HL-60 (cell line): ENCODE measurements around the gene AKT3.

Experiments
- DNase-seq, 2 experiments: peaks; one replicate each; pipeline ENCODE4 v3.0.0-alpha.2; 2010 to 2020; ENCODE audit warnings: low read depth in 1 of 2, low spot score in 1 of 2
- H3K27ac ChIP-seq: fragments of 250-450 bp; sonication (Bioruptor Pico); replicated peaks from 2 replicates; pipeline ENCODE4 v1.5.1; 2020; ENCODE audit warnings: mild to moderate bottlenecking, moderate library complexity
- H3K27me3 ChIP-seq: fragments of 250-450 bp; sonication (Bioruptor Pico); 2 replicates; pipeline ENCODE4 v1.5.1; 2021; ENCODE audit warnings: mild to moderate bottlenecking, moderate library complexity; ENCODE audit not compliant: insufficient read depth, poor library complexity, severe bottlenecking
- H3K4me3 ChIP-seq: replicated peaks from 2 replicates; pipeline ENCODE4 v1.5.1; 2011; ENCODE audit warnings: mild to moderate bottlenecking, control low read depth, low read length; ENCODE audit not compliant: insufficient read depth
- GABPA ChIP-seq: IDR thresholded peaks from 2 replicates; pipeline ENCODE4 v1.6.1; 2012; ENCODE audit warnings: low read depth
- POLR2AphosphoS5 ChIP-seq: IDR thresholded peaks from 2 replicates; pipeline ENCODE4 v1.6.1; 2012; ENCODE audit warnings: low read depth
- REST ChIP-seq: IDR thresholded peaks from 2 replicates; pipeline ENCODE4 v1.6.1; 2012; ENCODE audit warnings: low read depth; ENCODE audit not compliant: insufficient replicate concordance
- SPI1 ChIP-seq: IDR thresholded peaks from 2 replicates; pipeline ENCODE4 v1.6.1; 2012; ENCODE audit warnings: low read depth, mild to moderate bottlenecking, borderline replicate concordance
- TF ChIP-seq, protein P1 (sequence below): IDR thresholded peaks from one replicate; pipeline ENCODE4 v1.5.1; 2011; ENCODE audit warnings: low read length, control low read depth, inconsistent platforms; ENCODE audit not compliant: insufficient read depth

The AKT3 gene

GRCh38 chr1:243892456-243892855 is 42.4 kb upstream of the AKT3 start:
- no peak for DNase-seq
- TF ChIP-seq REST (no peak), GABPA (no peak), SPI1 (no peak), POLR2AphosphoS5 (no peak)
- TF ChIP-seq, protein P1, sequence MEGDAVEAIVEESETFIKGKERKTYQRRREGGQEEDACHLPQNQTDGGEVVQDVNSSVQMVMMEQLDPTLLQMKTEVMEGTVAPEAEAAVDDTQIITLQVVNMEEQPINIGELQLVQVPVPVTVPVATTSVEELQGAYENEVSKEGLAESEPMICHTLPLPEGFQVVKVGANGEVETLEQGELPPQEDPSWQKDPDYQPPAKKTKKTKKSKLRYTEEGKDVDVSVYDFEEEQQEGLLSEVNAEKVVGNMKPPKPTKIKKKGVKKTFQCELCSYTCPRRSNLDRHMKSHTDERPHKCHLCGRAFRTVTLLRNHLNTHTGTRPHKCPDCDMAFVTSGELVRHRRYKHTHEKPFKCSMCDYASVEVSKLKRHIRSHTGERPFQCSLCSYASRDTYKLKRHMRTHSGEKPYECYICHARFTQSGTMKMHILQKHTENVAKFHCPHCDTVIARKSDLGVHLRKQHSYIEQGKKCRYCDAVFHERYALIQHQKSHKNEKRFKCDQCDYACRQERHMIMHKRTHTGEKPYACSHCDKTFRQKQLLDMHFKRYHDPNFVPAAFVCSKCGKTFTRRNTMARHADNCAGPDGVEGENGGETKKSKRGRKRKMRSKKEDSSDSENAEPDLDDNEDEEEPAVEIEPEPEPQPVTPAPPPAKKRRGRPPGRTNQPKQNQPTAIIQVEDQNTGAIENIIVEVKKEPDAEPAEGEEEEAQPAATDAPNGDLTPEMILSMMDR: no peak

DNA sequence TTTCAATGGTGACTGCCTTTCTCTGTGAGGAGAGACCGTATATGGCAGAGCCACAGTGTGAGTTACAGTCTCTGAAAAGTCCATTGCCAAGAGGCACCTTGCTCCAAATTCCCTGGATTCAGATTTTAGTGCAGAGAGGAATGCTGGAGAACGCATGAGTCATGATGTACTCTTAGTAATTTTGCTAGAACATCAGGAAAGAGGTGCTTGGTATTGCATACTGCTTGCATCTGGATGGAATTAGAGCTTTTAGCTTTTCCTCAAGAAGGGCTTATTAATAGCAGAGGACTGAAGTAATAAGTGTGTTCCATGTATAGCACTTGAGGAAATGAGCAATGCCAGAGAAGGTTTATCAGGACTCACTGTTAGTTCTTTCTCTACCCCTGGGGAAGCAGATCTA is 40.5 kb upstream of the AKT3 start:
- DNase-seq: no peak
- no peak overlapping the region for H3K27ac ChIP-seq
- TF ChIP-seq SPI1 (no peak), GABPA (no peak), REST (no peak), POLR2AphosphoS5 (no peak)
- TF ChIP-seq, protein P1: no peak
- no peaks in the 10 kb centered on the region for H3K27me3 ChIP-seq
- no peak overlapping the region for H3K4me3 ChIP-seq

More at GRCh38 chr1:243892456-243892855, 42.4 kb upstream of the AKT3 start:
- H3K27ac ChIP-seq: no peak overlapping the region
- no peaks in the 10 kb centered on the region for H3K27me3 ChIP-seq
- no peak overlapping the region for H3K4me3 ChIP-seq

DNA sequence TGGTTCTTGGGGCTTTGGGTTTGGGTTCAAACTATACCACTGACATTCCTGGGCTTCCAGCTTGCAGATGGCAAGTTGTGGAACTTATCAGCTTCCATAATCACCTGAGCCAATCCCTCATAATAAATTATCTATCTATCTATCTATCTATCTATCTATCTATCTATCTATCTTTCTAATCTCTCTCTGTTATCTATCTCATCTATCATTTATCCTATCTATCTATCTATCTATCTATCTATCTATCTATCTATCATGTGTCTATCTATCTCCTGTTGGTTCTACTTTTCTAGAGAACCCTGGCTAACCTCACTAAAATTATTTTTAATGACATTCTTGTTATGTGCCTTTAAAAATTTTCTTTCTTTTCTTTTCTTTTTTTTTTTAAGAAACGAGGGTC is 35.8 kb upstream of the AKT3 start:
- H3K27me3 ChIP-seq: no peaks in the 10 kb centered on the region
- no peak overlapping the region for H3K4me3 ChIP-seq
- TF ChIP-seq REST (no peak), GABPA (no peak), POLR2AphosphoS5 (no peak), SPI1 (no peak)
- TF ChIP-seq, protein P1: no peak
- no peak overlapping the region for H3K27ac ChIP-seq
- DNase-seq: no peak
